H1 (cell line): ENCODE results near the gene FKBP5. TPM values are rescaled to one million over a fixed set of nuclear protein-coding genes. Genes with fewer than 3 reads are reported as not detected.

Source experiments
- CTCF ChIA-PET: fragments of 300-600 bp; sonication (Branson Sonifier 250); formaldehyde crosslinking; loops from one replicate; lab custom pipeline; 2021; ENCODE audit not compliant: partially characterized antibody; lab: Charles Lee
- POLR2A ChIA-PET: fragments of 300-600 bp; sonication (Branson Sonifier 250); formaldehyde crosslinking; loops from one replicate; lab custom pipeline; 2021; ENCODE audit warnings: inconsistent platforms; ENCODE audit not compliant: partially characterized antibody; lab: Charles Lee
- DNase-seq, 2 experiments: peaks; one replicate each; pipeline versions ENCODE4 v3.0.0 to v3.0.0-alpha.2; 2010 to 2022; ENCODE audit warnings: low spot score in 2 of 2, low read depth in 1 of 2, mixed read lengths in 1 of 2
- FAIRE-seq: peaks from 2 replicates; lab custom pipeline; 2011; peaks lifted over from hg19 to GRCh38; lab: Jason Lieb, UNC
- H2AFZ ChIP-seq: 2 replicates; pipeline ENCODE4 v1.8.1; 2012; ENCODE audit warnings: low read length, inconsistent platforms
- H2AK5ac ChIP-seq: 2 replicates; pipeline ENCODE4 v1.6.1; 2013; ENCODE audit warnings: low read depth, low read length
- H2BK120ac ChIP-seq: replicated peaks from 2 replicates; pipeline ENCODE3; 2013; ENCODE audit warnings: low read depth, low read length, inconsistent platforms
- H2BK12ac ChIP-seq: 2 replicates; pipeline ENCODE4 v1.6.1; 2013; ENCODE audit warnings: low read depth, low read length
- H2BK15ac ChIP-seq: 2 replicates; pipeline ENCODE4 v1.6.1; 2013; ENCODE audit warnings: low read length
- H2BK20ac ChIP-seq: 2 replicates; pipeline ENCODE4 v1.6.1; 2013; ENCODE audit warnings: low read length
- H2BK5ac ChIP-seq: 2 replicates; pipeline ENCODE4 v1.6.1; 2013; ENCODE audit warnings: low read depth, low read length
- H3K14ac ChIP-seq: 2 replicates; pipeline ENCODE4 v1.6.1; 2013; ENCODE audit warnings: inconsistent platforms; ENCODE audit not compliant: insufficient read length
- H3K18ac ChIP-seq: 2 replicates; pipeline ENCODE4 v1.6.1; 2013; ENCODE audit warnings: low read length; ENCODE audit errors: extremely low read depth
- H3K23ac ChIP-seq: 2 replicates; pipeline ENCODE4 v1.6.1; 2013; ENCODE audit warnings: inconsistent platforms; ENCODE audit not compliant: insufficient read length
- H3K23me2 ChIP-seq: 2 replicates; pipeline ENCODE4 v1.6.1; 2013; ENCODE audit warnings: low read depth, low read length
- H3K27ac ChIP-seq: 2 replicates; pipeline ENCODE4 v1.6.1; 2011; ENCODE audit warnings: low read depth, low read length, inconsistent platforms
- H3K27me3 ChIP-seq, 4 experiments: replicated peaks in 1 of 4; 1 replicate in 1 of 4; 2 replicates in 3 of 4; pipeline versions ENCODE4 v1.6.1 to v1.8.1; 2011 to 2013; ENCODE audit warnings: low read length in 3 of 4, mild to moderate bottlenecking in 3 of 4, inconsistent platforms in 2 of 4, mixed read lengths in 2 of 4, moderate library complexity in 1 of 4; ENCODE audit not compliant: control insufficient read depth in 3 of 4, insufficient read depth in 3 of 4; ENCODE audit errors: extremely low read depth in 1 of 4
- H3K36me3 ChIP-seq, 4 experiments: 2 replicates each; pipeline versions ENCODE4 v1.6.1 to v1.8.1; 2011 to 2013; ENCODE audit warnings: mild to moderate bottlenecking in 4 of 4, low read length in 3 of 4, moderate library complexity in 2 of 4, control low read depth in 1 of 4, inconsistent platforms in 1 of 4; ENCODE audit not compliant: insufficient read depth in 4 of 4, control insufficient read depth in 2 of 4
- H3K4ac ChIP-seq: replicated peaks from 2 replicates; pipeline ENCODE3; 2013; ENCODE audit warnings: low read length, low read depth, mixed read lengths, inconsistent platforms; ENCODE audit not compliant: insufficient read length
- H3K4me1 ChIP-seq, 4 experiments: replicated peaks in 1 of 4; 1 replicate in 1 of 4; 2 replicates in 3 of 4; pipeline versions ENCODE4 v1.6.1 to v1.8.1; 2011 to 2013; ENCODE audit warnings: low read length in 3 of 4, inconsistent platforms in 2 of 4, mixed read lengths in 1 of 4; ENCODE audit not compliant: insufficient read depth in 4 of 4, control insufficient read depth in 3 of 4
- H3K4me2 ChIP-seq, 2 experiments: 2 replicates each; pipeline versions ENCODE4 v1.6.1 to v1.8.1; 2011 to 2013; ENCODE audit warnings: low read depth in 2 of 2, low read length in 2 of 2, control low read depth in 1 of 2, inconsistent platforms in 1 of 2, mild to moderate bottlenecking in 1 of 2; ENCODE audit not compliant: insufficient read depth in 1 of 2
- H3K4me3 ChIP-seq, 4 experiments: fragments of 200-600, 300-600 bp in 1 of 4; sonication (generic), shearing (Covaris generic), sonication (Bioruptor Twin) in 1 of 4; 2 replicates each; pipeline versions ENCODE4 v1.5.1 to v1.8.1; 2011 to 2016; ENCODE audit warnings: low read length in 4 of 4, low read depth in 3 of 4, control low read depth in 2 of 4, inconsistent platforms in 2 of 4, mild to moderate bottlenecking in 2 of 4, mixed read lengths in 1 of 4, moderate library complexity in 1 of 4; ENCODE audit not compliant: insufficient read depth in 2 of 4; ENCODE audit errors: extremely low read depth in 1 of 4
- H3K56ac ChIP-seq: replicated peaks from 2 replicates; pipeline ENCODE3; 2013; ENCODE audit warnings: low read depth, mild to moderate bottlenecking, mixed read lengths, low read length, inconsistent platforms; ENCODE audit not compliant: insufficient read length
- H3K79me1 ChIP-seq: 2 replicates; pipeline ENCODE4 v1.6.1; 2013; ENCODE audit warnings: low read depth, low read length, control low read depth
- H3K79me2 ChIP-seq, 2 experiments: 2 replicates each; pipeline versions ENCODE4 v1.6.1 to v1.8.1; 2012 to 2013; ENCODE audit warnings: low read length in 2 of 2, mild to moderate bottlenecking in 2 of 2, inconsistent platforms in 1 of 2; ENCODE audit not compliant: insufficient read depth in 2 of 2, control insufficient read depth in 1 of 2
- H3K9ac ChIP-seq, 4 experiments: replicated peaks in 1 of 4; 1 replicate in 1 of 4; 2 replicates in 3 of 4; pipeline versions ENCODE4 v1.6.1 to v1.8.1; 2011 to 2013; ENCODE audit warnings: low read depth in 3 of 4, low read length in 3 of 4, control low read depth in 2 of 4, mild to moderate bottlenecking in 2 of 4, moderate library complexity in 2 of 4, inconsistent platforms in 1 of 4; ENCODE audit errors: extremely low read depth in 1 of 4
- H3K9me3 ChIP-seq, 2 experiments: 2 replicates each; pipeline versions ENCODE4 v1.6.1 to v1.8.1; 2012 to 2013; ENCODE audit warnings: mild to moderate bottlenecking in 2 of 2, moderate library complexity in 2 of 2, control low read depth in 1 of 2, inconsistent platforms in 1 of 2, low read depth in 1 of 2, low read length in 1 of 2, mixed read lengths in 1 of 2; ENCODE audit not compliant: insufficient read depth in 2 of 2
- H4K20me1 ChIP-seq, 2 experiments: replicated peaks in 1 of 2; 2 replicates each; pipeline versions ENCODE3 to v1.8.1; 2011 to 2013; ENCODE audit warnings: inconsistent platforms in 2 of 2, low read length in 2 of 2, mild to moderate bottlenecking in 1 of 2; ENCODE audit not compliant: insufficient read depth in 2 of 2, control insufficient read depth in 1 of 2
- H4K5ac ChIP-seq: 2 replicates; pipeline ENCODE4 v1.6.1; 2013; ENCODE audit warnings: low read length, low read depth, mixed read lengths, inconsistent platforms; ENCODE audit not compliant: insufficient read length
- H4K8ac ChIP-seq: 2 replicates; pipeline ENCODE4 v1.8.0; 2013; ENCODE audit warnings: mild to moderate bottlenecking, moderate library complexity, low read length, inconsistent platforms; ENCODE audit not compliant: insufficient read depth; ENCODE audit errors: extremely low read depth
- H4K91ac ChIP-seq: replicated peaks from 2 replicates; pipeline ENCODE3; 2013; ENCODE audit warnings: low read length, mixed read lengths, inconsistent platforms; ENCODE audit not compliant: insufficient read length
- CREB1 ChIP-seq: IDR thresholded peaks from 2 replicates; pipeline ENCODE4 v1.6.1; 2012; ENCODE audit warnings: inconsistent platforms
- RXRA ChIP-seq: IDR thresholded peaks from 2 replicates; pipeline ENCODE4 v1.6.1; 2011; ENCODE audit warnings: low read depth, mild to moderate bottlenecking, low read length, moderate library complexity; ENCODE audit not compliant: insufficient read depth
- TAF7 ChIP-seq: optimal IDR thresholded peaks from 2 replicates; pipeline ENCODE3; 2011; ENCODE audit warnings: low read depth, mild to moderate bottlenecking, inconsistent platforms, low read length, moderate library complexity, borderline replicate concordance
- WGBS, 2 experiments: shearing (Covaris generic) in 1 of 2; methylation state at CpG; one replicate each; pipeline versions ENCODE4 v1.1.6 to v1.1.7; 2013 to 2015; ENCODE audit warnings: low lambda C conversion rate in 2 of 2, mixed read lengths in 2 of 2, inconsistent platforms in 1 of 2, low coverage in 1 of 2, missing lambda C conversion rate in 1 of 2; ENCODE audit not compliant: insufficient replicate concordance in 2 of 2, insufficient coverage in 1 of 2, insufficient read length in 1 of 2; ENCODE audit errors: extremely low coverage in 1 of 2, missing lambda C conversion rate in 1 of 2; 5-methylcytosine and 5-hydroxymethylcytosine counted together
- polyA plus RNA-seq, 7 experiments: library from polyadenylated mRNA; depleted of rRNA in 3 of 7; stranded (reverse) in 5 of 7; unstranded in 2 of 7; fragments of >200 nt in 5 of 7; fragments of 200-250 nt in 2 of 7; gene quantifications; 1 replicate in 5 of 7; 2 replicates in 1 of 7; 4 replicates in 1 of 7; pipeline versions ENCODE4 v1.2.1 to v1.2.3, GENCODE V29; 2011 to 2013; ENCODE audit warnings: missing spikeins in 2 of 7, mixed read lengths in 2 of 7
- total RNA-seq: library from RNA; stranded (reverse); fragmentation: NEBNext Ultra II Directional; extraction: Animal tissue kit (Norgen Biotek cat#: 25700); gene quantifications from 2 replicates; pipeline ENCODE4 v1.2.1, GENCODE V29; 2021

The FKBP5 gene
- total and polyA plus RNA-seq, 2 of the 8 experiments (the other 6 are each of a cell fraction or from before 2014, with no cell fraction given) = 14.3 to 40.4 TPM

DNA sequence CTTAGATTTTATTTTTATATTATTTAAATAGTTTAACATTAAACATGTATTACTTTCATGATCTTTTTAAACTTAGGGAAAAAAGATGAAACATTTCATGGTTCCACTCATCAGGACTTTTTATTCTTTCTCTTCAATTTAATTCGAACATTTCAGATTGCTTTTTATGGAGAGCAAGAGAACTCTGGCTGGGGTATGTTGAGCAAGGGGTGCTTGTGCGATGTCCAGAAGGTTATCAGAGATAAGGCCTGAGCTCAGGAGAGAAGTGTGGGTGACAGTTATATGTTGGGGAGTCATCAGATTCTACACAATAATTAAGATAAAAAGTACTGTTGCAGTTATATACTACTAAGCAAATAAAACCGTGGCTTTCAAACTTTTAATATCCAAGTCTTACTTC lies 37.5 kb downstream of the FKBP5 start:
- Histone ChIP-seq H2BK12ac (no peak overlapping the region), H3K4me3 (no peak overlapping the region), H4K20me1 (no peaks in the 10 kb centered on the region), H3K9ac (no peak overlapping the region), H3K4me2 (no peak overlapping the region), H2BK5ac (no peak overlapping the region), H3K23me2 (no peaks in the 10 kb centered on the region), H3K27me3 (no peaks in the 10 kb centered on the region), H3K79me2 (peaks cover 0 to 31% of the 10 kb centered on the region in 2 experiments; a peak in 3 of 4 replicates), H3K9me3 (no peaks in the 10 kb centered on the region), H3K4ac (no peak overlapping the region), H2BK120ac (no peak overlapping the region), H2AFZ (no peak overlapping the region), H2BK20ac (no peak overlapping the region), H4K5ac (no peak overlapping the region), H4K8ac (no peak overlapping the region), H2AK5ac (no peak overlapping the region), H4K91ac (no peak overlapping the region), H3K56ac (no peak overlapping the region), H3K27ac (no peak overlapping the region), H2BK15ac (no peak overlapping the region), H3K14ac (no peak overlapping the region), H3K18ac (no peak overlapping the region), H3K4me1 (peaks cover 0 to under 1% (median 0%) of the 10 kb centered on the region in 4 experiments; a peak in 1 of 7 replicates), H3K23ac (no peak overlapping the region), H3K36me3 (no peaks in the 10 kb centered on the region), H3K79me1 (peaks cover 3% of the 10 kb centered on the region; the same call in 1 of the 2 replicates)
- POLR2A ChIA-PET = no interaction called here
- DNase-seq = no peak
- CTCF ChIA-PET = interaction anchor here (1.1 kb wide), 1 partner anchor 89 kb away, joined by 5 read pairs; no protein-coding TSS in a partner anchor
- FAIRE-seq = no peak
- WGBS, 2 experiments = 93% methylated on average over 3 of the region's 3 CpGs; no CpG with 5 or more reads in 1 of the 2 experiments
- TF ChIP-seq RXRA (no peak), CREB1 (no peak), TAF7 (no peak)
